IPS DF 6.9 (cell line): ENCODE measurements around the gene PTPRN2.

Source experiments
- DNase-seq: peaks from one replicate; pipeline ENCODE4 v3.0.0-alpha.2; 2013; ENCODE audit warnings: low read depth, low spot score
- H3K27ac ChIP-seq: one replicate; pipeline ENCODE4 v1.5.1; 2013; ENCODE audit warnings: low read length, control low read depth
- H3K27me3 ChIP-seq: 2 replicates; pipeline ENCODE4 v1.6.1; 2013; ENCODE audit warnings: mild to moderate bottlenecking, low read length; ENCODE audit not compliant: control insufficient read depth, insufficient read depth
- H3K36me3 ChIP-seq: 2 replicates; pipeline ENCODE4 v1.6.1; 2013; ENCODE audit warnings: low read length; ENCODE audit not compliant: control insufficient read depth, insufficient read depth
- H3K4me1 ChIP-seq: 2 replicates; pipeline ENCODE4 v1.6.1; 2013; ENCODE audit warnings: low read length; ENCODE audit not compliant: control insufficient read depth, insufficient read depth
- H3K4me3 ChIP-seq: 2 replicates; pipeline ENCODE4 v1.5.1; 2013; ENCODE audit warnings: mild to moderate bottlenecking, low read length
- H3K9me3 ChIP-seq: 2 replicates; pipeline ENCODE4 v1.6.1; 2013; ENCODE audit warnings: low read length, inconsistent platforms; ENCODE audit not compliant: control insufficient read depth, insufficient read depth
- WGBS: extraction: QIAGEN DNeasy Blood & Tissue Kit; methylation state at CpG from one replicate; pipeline ENCODE4 v1.1.7; 2013; ENCODE audit warnings: mixed read lengths, missing lambda C conversion rate; ENCODE audit not compliant: insufficient read length, insufficient coverage; 5-methylcytosine and 5-hydroxymethylcytosine counted together

PTPRN2 gene

GRCh38 chr7:157792241-157793086, 795.2 kb downstream of the PTPRN2 start:
- H3K4me1 ChIP-seq, result no peaks in the 10 kb centered on the region
- no peak overlapping the region for H3K4me3 ChIP-seq
- H3K36me3 ChIP-seq, result no peaks in the 10 kb centered on the region
- H3K27me3 ChIP-seq, result no peaks in the 10 kb centered on the region
- no peak overlapping the region for H3K27ac ChIP-seq
- H3K9me3 ChIP-seq, result peaks cover 26% of the 10 kb centered on the region
- DNase-seq, result no peak
- no CpG with 5 or more reads among the region's 35 CpGs for WGBS

DNA sequence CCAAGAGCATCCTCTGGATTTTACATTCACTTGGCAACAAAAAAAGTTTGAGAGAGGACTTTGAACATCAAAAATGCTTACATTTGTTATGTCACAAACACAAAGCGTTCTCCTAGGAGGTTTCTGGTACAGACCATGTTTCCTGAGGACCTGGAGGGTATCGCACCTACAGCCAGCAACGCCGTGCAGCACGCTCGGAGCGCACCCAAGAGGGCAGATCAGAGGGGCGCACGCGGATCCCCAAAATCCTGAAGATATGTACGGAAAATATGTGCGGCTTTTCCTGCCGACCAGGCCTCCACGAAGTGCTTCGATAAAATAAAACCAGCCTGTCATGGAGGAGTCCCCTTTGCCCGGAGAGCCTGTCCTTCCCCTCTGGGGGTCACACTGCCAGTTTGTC, 796.0 kb downstream of the PTPRN2 start:
- no peaks in the 10 kb centered on the region for H3K4me1 ChIP-seq
- H3K27me3 ChIP-seq, result no peaks in the 10 kb centered on the region
- no peak for DNase-seq
- no peaks in the 10 kb centered on the region for H3K36me3 ChIP-seq
- H3K9me3 ChIP-seq, result peaks cover 26% of the 10 kb centered on the region
- WGBS, result no CpG with 5 or more reads among the region's 16 CpGs
- no peak overlapping the region for H3K27ac ChIP-seq
- no peak overlapping the region for H3K4me3 ChIP-seq

- Histone ChIP-seq H3K36me3 (no peaks in the 10 kb centered on the region), H3K4me3 (no peak overlapping the region), H3K27me3 (no peaks in the 10 kb centered on the region), H3K4me1 (no peaks in the 10 kb centered on the region), H3K9me3 (peaks cover 26% of the 10 kb centered on the region), H3K27ac (no peak overlapping the region)
- WGBS, result no CpG with 5 or more reads among the region's 23 CpGs
- DNase-seq, result no peak
Measured at GRCh38 chr7:157791261-157791660, 796.4 kb downstream of the PTPRN2 start.

- no peaks in the 10 kb centered on the region for H3K27me3 ChIP-seq
- 100% methylated on average over 3 of the region's 4 CpGs for WGBS
Measured at GRCh38 chr7:157789942-157790341, 797.7 kb downstream of the PTPRN2 start.

DNA sequence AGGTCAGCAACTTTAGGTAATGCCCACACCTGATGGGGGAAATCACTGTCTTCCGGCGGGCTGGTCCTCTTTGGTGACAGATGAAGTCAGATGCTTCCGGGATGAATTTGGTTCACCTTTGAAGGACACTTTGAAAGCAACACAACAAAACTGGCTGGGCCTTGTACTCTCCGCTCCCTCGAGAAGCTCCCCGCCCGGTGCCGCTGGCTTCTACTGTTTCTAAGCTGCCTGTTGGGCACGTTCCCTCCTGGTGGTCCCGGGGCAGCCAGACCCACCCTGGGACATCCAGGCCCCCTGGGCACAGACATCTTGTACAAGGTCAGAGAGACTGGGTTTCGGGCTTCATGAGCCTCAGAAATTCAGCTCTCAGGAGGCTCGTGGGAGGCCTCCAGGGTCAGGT, 798.5 kb downstream of the PTPRN2 start:
- Histone ChIP-seq H3K27ac (no peak overlapping the region), H3K27me3 (no peaks in the 10 kb centered on the region), H3K36me3 (no peaks in the 10 kb centered on the region; the same call in 1 of the 2 replicates), H3K4me3 (no peak overlapping the region), H3K9me3 (peaks cover 24% of the 10 kb centered on the region), H3K4me1 (no peaks in the 10 kb centered on the region)
- WGBS, result no CpG with 5 or more reads among the region's 12 CpGs
- no peak for DNase-seq

More at GRCh38 chr7:157789942-157790341, 797.7 kb downstream of the PTPRN2 start:
- Histone ChIP-seq H3K9me3 (peaks cover 24% of the 10 kb centered on the region), H3K4me3 (no peak overlapping the region), H3K27ac (no peak overlapping the region), H3K4me1 (no peaks in the 10 kb centered on the region), H3K36me3 (no peaks in the 10 kb centered on the region)
- no peak for DNase-seq

GRCh38 chr7:157788573-157788972, 799.0 kb downstream of the PTPRN2 start:
- no peak overlapping the region for H3K4me3 ChIP-seq
- WGBS, result no CpG with 5 or more reads among the region's 12 CpGs
- no peak overlapping the region for H3K27ac ChIP-seq
- H3K27me3 ChIP-seq, result no peaks in the 10 kb centered on the region
- H3K4me1 ChIP-seq, result no peaks in the 10 kb centered on the region
- DNase-seq, result no peak
- no peaks in the 10 kb centered on the region; the same call in 1 of the 2 replicates for H3K36me3 ChIP-seq
- peaks cover 22% of the 10 kb centered on the region for H3K9me3 ChIP-seq

GRCh38 chr7:157787275-157787701, 800.3 kb downstream of the PTPRN2 start:
- no peaks in the 10 kb centered on the region; the same call in 1 of the 2 replicates for H3K36me3 ChIP-seq
- no peaks in the 10 kb centered on the region for H3K27me3 ChIP-seq
- WGBS, result no CpG with 5 or more reads among the region's 13 CpGs
- H3K9me3 ChIP-seq, result peaks cover 14% of the 10 kb centered on the region
- H3K27ac ChIP-seq, result no peak overlapping the region
- no peaks in the 10 kb centered on the region for H3K4me1 ChIP-seq
- no peak for DNase-seq
- no peak overlapping the region for H3K4me3 ChIP-seq

DNA sequence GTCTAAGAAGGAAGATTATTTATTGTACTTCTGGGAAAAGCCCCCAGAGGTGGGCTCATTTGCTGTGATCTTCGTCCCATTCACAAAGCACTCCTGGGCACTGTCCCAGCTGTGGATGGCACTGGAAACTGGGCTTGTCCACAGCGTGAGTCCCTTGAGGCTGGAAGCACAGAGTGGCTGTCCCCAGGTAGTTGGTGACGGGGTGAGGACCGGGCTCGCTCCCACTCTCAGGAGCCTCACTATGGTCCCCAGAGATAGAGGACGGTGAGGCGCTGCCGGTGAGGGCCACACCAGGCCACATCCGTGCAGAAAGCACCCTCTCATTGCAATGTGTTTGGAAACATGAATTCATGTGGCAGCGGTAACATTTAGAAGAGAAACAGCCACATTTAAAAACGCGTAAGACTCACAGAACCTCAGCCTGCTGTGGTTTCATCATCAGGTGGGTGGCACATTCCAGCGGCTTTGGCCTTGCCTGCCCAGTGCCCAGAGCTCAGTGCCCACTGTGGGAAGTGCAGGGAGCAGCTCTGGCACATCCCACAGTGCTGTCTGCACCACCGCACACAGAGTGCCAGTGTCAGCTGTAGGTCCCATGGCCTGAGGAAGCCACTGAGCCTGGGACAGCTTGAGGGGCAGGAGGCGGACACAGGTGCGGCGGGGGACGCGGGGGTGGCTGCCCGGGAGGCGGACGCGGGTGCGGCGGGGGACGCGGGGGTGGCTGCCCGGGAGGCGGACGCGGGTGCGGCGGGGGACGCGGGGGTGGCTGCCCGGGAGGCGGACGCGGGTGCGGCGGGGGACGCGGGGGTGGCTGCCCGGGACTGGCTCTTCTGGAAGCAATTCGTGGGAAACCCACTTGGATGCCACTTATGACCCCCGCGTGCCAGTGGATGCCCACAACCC, 801.0 kb downstream of the PTPRN2 start:
- no peak overlapping the region for H3K27ac ChIP-seq
- H3K36me3 ChIP-seq, result no peaks in the 10 kb centered on the region; the same call in 1 of the 2 replicates
- no peaks in the 10 kb centered on the region for H3K4me1 ChIP-seq
- WGBS, result no CpG with 5 or more reads among the region's 47 CpGs
- no peak for DNase-seq
- H3K4me3 ChIP-seq, result no peak overlapping the region
- H3K27me3 ChIP-seq, result no peaks in the 10 kb centered on the region
- H3K9me3 ChIP-seq, result peaks cover 12% of the 10 kb centered on the region

- Histone ChIP-seq H3K27ac (no peak overlapping the region), H3K27me3 (no peaks in the 10 kb centered on the region), H3K4me1 (no peaks in the 10 kb centered on the region), H3K9me3 (peaks cover 14% of the 10 kb centered on the region), H3K36me3 (no peaks in the 10 kb centered on the region; the same call in 1 of the 2 replicates), H3K4me3 (no peak overlapping the region)
- no CpG with 5 or more reads among the region's 32 CpGs for WGBS
- no peak for DNase-seq
Measured at GRCh38 chr7:157785486-157786186, 802.0 kb downstream of the PTPRN2 start.

- Histone ChIP-seq H3K4me1 (no peaks in the 10 kb centered on the region), H3K9me3 (peaks cover 18% of the 10 kb centered on the region), H3K27me3 (no peaks in the 10 kb centered on the region), H3K4me3 (no peak overlapping the region), H3K27ac (no peak overlapping the region), H3K36me3 (no peaks in the 10 kb centered on the region; the same call in 1 of the 2 replicates)
- DNase-seq, result no peak
- WGBS, result no CpG with 5 or more reads among the region's 26 CpGs
Measured at GRCh38 chr7:157784979-157785441, 802.6 kb downstream of the PTPRN2 start.
